ENCODE data around the gene FAH.
"Not testable (repeated sequence)": the region's sequence is repeated elsewhere in the genome, so short reads cannot be mapped to it uniquely, and the experiment has no call there.

FAH gene

DNA sequence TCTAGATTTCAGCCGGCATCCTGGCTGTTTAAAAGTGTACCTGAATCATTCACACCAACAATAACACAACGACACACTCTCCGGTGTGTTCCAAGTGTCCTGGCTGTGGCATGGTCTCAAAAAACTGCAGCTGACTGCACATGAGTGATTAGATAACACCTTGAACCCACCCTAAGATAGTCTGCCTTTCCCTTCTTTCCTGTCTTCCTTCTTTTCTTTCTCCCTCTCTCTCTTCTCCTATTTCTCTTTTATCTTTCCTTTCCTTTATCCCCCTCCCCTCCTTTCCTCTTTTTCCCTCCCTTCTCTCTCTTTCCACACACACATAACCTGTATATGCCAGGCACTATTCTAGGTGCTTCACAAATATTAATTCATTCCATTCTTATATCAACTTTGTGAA lies 1.2 kb upstream of the FAH start:
- DNase-seq (ENCODE audit: low read depth), result no peak

DNA sequence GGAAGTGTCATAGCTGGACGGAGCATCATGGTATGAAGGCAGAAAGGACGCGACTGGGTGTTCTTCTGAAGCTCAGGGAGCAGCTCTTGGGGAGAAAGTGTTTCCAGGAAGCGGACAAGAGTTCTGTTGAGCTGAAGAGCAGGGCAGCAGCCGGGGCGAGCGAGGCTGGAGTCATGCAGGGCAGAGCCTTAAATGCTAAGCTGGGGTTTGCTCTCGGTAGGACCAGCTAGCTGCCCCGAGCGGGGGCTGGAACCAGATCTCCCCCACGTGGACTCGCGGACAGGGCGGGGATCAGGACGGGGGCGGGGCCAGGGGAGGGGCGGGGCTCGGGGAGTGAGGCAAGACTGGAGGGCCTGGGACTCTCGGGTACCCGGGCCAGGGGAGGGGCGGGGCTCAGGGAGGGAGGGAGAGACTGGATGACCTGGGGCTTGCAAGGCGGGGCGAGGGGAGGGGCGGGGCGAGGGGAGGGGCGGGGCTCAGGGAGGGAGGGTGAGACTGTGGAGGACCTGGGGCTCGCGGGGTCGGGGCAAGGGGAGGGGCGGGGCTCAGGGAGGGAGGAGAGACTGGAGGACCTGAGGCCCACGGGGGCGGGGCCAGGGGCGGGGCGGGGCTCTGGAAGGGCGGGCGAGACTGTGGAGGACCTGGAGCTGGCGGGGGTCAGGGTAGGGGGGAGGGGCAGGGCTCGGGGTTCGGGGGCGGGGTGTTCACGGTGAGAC lies 461 bp upstream of the FAH start:
- DNase-seq (ENCODE audit: low read depth), result peak; percentile 86

DNA sequence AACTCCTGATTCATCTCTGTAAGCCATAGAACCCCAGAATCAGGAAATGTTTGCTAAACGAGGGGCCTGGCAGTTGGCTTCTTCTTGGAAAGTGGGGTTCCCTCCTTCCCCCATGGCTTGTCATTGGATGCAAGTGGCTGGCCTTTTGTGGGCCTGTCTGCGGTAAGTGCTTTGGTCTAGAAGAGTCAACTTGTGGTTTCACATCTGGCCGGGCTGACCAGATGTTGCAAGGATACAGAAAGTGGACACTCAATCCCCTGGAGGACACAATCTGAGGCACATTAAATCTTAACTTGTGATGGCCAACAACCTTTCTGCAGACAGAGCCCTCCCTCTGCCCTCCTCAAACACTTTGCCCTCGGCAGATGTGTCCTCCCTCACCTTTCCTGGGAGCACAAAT lies 1.1 kb downstream of the FAH start:
- DNase-seq (ENCODE audit: low read depth), result no peak

DNA sequence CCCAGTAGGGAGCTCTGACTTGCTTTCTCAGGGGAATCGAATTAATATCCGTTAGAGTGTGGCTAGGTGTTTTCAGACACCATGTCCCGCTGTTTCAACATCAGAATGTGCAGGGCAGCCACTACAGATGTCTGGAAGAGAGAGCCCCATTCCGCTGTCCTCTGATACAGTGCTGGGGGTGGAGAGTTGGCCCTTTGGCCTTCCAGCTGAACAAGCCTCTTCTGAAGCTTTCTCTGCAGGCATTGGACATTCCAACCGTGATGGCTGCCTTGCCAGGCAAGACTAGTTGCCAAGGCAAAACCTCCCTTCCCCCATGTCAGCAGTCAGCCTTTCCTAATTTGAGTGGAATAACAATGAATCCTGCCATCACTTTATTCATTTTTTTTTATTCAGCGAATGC lies 1.5 kb downstream of the FAH start:
- DNase-seq (ENCODE audit: low read depth), result no peak

DNA sequence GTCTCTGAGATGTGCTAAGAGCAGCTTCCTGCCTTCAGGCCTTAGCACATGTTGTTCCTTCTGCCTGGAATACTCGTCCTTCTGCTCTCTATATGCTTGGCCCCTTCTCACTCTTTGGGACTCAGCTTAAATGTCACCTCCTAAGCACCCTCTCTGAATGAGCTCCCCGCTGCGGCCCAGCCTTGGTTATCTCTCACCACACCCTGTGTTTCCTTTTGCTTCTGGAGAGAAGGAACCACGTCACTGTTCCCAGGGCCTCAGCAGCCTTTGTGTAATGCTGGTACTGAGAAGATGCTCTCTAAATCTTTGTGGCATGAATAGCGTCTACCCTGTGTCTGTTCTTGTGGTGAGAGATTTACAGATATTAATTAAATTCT lies 2.2 kb downstream of the FAH start:
- no peak for DNase-seq (ENCODE audit: low read depth)

DNA sequence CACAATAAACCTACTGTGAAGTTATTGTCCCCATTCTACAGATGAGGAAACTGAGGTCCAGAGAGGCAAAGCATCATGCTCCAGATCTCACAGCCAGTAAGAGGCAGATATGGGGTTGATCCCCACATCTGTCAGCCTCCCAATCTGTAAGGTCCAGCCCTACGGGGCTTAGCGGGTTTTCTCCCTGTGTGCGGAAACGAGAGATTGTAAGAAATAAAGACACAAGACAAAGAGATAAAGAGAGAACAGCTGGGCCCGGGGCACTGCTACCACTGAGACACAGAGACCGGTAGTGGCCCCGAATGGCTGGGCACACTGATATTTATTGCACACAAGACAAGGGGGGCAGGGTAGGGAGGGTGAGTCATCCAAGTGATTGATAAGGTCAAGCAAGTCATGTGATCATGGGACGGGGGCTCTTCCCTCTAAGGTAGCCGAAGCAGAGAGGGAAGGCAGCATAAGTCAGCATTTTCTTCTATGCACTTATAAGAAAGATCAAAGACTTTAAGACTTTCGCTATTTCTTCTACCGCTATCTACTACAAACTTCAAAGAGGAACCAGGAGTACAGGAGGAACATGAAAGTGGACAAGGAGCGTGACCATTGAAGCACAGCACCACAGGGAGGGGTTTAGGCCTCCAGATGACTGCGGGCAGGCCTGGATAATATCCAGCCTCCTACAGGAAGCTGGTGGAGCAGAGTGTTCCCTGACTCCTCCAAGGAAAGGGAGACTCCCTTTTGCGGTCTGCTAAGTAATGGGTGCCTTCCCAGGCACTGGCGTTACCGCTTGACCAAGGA lies 2.8 kb downstream of the FAH start:
- not testable (repeated sequence) for DNase-seq (ENCODE audit: low read depth)

DNA sequence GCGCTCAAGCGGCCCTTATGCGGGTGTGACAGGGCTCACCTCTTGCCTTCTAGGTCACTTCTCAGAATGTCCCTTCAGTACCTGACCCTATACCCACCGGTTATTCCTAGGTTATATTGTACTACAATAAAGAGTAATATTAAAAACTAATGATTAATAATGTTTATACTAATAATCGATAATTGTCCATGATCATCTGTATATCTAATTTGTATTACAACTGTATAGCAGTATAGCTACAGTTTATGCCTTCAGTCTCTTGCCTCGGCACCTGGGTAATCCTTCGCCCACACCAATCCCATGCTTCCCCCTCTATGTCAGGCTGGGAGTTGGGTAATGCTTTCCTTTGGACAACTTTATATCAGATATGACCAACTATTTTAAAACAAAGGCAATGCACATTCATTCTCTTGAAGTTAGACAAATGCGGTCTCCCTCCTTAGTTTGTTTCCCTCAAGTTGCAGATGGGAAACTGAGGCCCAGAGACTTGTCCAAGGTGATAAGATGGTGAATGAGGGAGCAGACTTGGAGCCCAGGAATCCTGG lies 3.4 kb downstream of the FAH start:
- DNase-seq (ENCODE audit: low read depth), result no peak

DNA sequence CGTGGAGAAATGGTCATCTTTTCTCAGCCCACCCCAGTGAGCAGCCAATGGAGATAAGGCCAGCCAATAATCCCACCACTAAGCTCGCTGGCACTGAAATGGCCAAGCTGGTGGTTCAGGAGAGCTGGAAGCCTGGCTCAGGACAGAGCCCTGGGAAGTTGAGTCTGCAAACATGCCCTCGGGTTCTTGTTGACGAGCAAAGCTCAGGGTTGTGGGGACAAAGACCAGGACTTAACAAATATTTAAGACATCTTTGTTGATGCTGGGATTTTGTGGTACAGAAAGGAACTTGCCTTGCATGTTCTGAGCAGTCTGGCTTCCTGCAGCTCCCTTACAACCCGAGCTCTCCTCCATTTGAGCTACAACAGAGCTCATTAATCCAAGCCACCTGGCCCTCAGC lies 4.4 kb downstream of the FAH start:
- DNase-seq (ENCODE audit: low read depth), result no peak

DNA sequence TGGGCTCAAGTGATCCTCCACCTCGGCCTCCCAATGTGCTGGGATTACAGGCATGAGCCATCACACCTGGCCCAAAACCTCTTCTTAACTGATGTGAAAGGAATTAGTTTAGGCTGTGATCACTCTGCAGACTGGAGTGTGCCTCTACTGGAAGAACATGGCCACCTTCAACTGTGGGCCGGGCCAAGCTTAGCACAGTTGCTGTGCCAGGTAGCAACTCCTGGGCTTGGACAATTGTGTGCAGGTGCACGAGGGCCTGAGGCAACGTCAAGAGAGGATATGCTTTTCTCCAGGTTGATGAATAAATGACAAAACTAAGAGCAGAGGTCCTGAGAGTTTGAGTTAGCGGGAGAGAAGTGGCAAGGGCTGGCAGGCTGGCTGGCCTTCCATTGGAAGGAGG lies 6.5 kb downstream of the FAH start:
- no peak for DNase-seq (ENCODE audit: low read depth)

DNA sequence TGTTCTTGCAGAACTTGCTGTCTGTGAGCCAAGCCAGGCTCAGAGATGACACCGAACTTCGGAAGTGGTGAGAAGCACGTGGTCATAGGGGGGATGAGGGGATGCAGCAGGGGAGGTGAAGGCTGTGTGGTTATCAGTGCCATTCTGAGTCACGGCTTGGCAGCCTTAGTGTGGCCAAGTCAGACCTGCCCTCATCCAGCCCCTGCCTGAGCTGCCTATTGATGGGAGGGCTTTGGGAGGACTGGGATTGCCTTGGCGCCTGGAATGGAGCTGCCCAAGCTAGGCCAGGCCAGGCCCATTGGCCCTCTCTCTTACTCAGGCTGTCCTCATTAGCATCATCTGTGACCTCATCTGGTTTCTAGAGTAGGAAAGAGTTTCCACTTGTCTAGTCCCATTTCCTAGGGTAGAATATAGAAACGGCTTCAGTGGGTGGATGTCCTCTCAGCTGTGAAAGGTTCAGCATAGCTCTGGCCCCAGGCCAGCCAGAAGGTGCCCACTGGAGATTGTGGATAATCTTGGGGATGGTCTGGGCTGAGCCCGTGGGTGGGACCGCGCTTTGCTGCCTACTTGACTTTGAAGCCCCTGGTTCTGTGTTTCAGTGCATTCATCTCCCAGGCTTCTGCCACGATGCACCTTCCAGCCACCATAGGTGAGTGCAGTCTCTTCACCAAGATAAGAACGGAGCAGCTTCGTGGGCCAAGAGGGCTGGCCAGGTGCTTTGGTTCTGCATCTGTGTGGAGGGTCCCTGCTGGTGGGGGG lies 7.2 kb downstream of the FAH start:
- DNase-seq (ENCODE audit: low read depth), result no peak

DNA sequence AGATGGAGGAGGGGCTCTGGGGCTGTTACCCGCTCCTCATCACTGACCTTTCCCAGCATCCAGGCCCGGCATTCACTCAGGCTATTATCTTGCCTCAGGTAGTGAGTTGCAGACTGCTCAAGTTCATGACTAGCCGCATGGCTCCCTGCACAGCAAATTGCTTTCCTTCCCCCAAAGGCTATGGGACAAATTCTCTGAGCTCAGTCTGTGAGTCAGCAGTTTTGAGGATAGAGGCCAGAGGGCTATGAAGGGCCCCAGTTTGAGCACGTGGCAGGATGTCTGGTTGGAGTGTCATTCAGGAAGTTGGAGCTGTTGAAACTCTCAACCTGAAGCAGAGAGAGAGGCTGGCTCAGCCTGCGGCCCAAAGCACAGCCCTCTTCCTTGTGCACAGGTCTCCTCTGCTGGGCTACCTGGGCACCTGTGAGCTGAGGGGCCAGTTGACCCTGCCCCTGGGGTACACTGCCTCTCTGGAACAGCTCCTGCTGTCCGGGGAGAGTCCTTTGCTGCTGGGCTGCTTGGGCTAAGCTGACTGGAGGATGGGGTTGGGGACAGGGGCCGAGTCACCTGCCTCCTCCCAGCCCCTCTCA lies 7.9 kb downstream of the FAH start:
- DNase-seq (ENCODE audit: low read depth), result no peak

DNA sequence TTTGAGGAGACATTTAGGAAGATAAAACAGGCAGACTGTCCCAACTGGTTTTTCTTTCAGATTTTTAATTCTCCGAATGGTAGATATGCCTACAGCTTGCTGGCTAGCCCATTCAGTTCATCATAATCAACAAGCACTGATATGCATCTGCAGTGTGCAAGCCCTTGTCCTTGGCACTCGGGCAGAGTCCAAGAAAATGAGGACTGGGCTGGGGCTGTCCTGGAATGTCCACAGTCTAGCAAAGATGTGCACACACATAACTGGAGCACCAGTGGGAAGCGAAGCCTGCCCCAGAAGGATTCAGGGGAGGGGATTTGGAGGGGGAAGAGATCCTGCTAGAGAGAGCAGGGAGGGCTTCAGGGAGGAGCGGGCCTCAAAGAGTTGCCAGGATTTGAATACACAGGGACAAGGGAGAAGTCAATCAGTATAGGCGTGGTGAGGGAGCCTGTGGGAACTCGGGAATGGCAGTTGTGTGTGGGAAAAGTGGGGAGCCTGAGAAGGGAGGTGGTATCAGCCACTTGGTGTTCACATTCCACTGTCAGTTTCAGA lies 8.7 kb downstream of the FAH start:
- DNase-seq (ENCODE audit: low read depth), result no peak

DNA sequence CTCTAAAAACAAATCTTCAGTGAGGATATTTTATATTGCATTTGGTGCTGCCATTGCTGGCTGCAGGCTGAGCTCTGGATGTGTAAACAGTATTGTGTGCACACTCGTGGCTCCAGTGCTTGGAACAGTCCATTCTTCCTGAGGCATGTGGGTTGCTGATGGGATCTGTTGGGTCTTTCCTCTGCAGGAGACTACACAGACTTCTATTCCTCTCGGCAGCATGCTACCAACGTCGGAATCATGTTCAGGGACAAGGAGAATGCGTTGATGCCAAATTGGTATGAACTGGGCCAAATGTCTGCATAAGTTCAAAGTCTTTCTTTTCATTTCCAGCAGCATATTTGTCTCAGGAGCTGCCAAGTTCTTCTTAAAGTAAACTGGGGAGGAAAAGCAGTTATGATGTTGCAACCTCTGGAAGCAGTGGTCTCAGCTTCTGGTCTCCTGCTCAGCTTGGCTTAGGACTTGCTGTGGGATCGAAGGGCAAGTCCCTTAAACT lies 9.3 kb downstream of the FAH start:
- DNase-seq (ENCODE audit: low read depth), result no peak

DNA sequence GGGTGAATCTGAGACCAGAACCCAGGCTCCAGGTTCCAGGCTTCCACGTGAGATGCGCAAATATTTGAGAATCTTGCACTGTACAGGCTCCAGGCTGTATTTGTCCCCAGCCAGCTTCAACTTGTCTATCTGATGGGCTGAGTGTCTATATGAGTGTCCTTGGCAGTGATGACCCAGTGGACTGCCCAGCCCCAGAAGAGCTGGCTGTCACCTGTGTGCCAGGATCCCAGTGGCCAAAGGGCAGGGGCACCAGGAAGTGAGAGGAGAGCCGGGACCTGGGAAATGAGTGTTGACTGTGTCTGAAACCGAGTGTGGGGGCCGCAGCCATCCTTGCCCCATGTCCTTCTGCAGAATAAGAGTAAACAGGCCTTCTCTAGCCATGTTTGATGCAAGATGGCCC lies 10.4 kb downstream of the FAH start:
- DNase-seq (ENCODE audit: low read depth), result no peak

DNA sequence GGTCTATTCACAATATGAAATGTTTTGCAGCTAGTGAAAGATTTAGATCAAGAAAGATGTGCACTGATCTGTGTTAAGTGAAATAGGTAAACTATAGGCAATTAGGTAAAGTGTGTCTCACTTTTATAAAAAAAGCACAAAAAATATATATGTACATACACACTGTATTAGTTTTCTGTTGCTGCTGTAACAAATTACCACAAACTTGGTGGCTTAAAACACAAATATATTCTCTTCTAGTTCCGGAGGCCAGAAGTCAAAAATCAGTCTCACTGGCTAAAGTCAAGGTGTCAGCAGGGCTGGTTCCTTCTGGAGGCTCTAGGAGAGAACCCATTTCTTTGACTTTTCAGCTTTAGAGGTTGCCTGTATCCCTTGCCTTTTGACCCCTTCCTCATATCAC lies 11.1 kb downstream of the FAH start:
- no peak for DNase-seq (ENCODE audit: low read depth)

DNA sequence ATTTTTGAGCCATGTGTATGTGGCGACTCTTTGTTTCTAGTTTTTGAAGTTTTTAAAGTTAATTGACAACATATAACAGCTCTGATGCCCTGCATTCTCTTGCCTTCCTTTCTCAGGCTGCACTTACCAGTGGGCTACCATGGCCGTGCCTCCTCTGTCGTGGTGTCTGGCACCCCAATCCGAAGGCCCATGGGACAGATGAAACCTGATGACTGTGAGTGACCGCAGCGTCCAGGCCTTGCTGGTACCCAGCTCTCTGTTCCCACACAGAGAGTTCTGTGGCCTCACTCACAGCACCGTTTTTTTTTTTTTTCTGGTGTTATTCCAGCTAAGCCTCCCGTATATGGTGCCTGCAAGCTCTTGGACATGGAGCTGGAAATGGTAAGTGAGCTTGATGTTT lies 15.1 kb downstream of the FAH start:
- DNase-seq (ENCODE audit: low read depth), result no peak

DNA sequence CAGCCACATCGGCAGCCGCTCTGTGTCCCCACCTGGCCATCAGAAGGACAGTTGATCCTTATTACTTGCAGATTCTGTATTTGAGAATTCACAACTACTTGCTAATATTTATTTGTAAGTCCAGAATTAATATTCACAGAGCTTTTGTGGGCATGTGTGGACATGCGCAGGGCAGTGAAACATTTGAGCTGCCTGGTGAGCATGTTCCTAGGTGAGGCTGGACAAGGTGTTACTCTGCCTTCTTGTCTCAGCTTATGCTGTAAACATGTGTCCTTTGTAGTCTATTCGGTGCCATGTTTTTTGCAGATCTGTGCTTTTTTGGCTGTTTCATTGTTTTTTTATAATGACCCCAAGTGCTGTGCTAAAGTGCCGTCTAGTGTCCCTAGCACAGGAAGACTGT lies 15.6 kb downstream of the FAH start:
- DNase-seq (ENCODE audit: low read depth), result no peak

DNA sequence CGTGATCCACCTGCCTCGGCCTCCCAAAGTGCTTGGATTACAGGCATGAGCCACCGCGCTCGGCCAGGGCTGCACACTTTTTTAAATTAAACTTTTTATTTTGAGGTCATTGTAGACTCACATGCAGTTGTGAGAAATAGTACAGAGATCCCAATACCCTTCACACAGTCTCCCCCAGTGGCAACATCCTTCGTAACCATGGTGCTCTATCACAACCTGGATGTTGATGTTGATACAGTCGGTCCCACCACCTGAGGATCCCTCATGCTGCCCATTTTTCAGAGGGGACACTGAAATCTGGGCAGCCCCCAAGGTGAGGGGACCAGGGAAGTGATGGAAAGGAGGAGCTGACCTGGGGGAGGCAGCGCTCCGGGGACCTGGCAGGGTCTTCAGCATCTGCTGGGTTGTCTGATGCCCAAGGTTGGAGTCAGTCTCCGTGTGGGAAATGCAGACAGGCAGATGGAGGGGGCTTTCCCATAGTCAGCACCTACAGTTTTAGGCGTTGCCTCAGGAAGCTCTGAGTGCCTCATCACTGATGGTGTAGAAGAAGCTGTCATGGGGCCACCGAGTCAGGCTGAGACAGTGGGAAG lies 17.1 kb downstream of the FAH start:
- DNase-seq (ENCODE audit: low read depth), result no peak

DNA sequence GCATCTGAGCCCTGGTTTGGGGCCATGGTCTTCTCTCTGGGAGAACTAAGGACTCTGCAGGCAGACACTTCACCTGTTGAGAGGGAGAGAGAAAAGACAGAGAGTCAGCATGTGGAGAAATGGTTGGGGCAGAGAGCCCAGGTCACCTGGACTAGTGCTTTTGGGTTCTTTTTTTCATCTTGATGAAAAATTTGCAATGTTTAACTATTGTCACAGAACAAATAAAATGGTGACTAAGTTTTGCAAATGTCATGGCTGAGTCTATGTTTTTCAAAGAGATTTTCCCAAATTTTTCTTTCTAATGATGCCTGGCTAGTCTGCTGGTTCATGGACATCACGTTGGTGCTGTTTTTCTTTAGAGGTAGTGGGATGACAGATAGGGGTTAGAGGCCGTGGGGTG lies 17.8 kb downstream of the FAH start:
- no peak for DNase-seq (ENCODE audit: low read depth)

DNA sequence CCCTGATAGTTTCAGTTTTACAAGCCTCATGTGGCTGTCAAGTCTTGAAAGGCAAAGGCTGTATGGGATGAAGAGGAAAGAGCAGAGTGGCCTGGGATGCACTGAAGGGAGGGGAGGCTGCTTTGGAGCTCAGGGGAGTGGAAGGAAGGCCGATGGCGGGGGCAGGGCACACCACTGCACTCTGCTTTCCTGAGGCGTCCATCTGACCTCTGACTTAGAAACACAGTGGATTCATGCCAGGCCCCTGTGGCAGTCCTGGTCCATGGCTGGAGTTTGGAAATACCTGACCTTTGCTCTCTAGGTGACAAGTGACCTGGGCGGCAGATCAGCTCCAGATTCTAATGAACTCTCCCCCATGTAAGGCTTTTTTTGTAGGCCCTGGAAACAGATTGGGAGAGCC lies 19.0 kb downstream of the FAH start:
- no peak for DNase-seq (ENCODE audit: low read depth)

DNA sequence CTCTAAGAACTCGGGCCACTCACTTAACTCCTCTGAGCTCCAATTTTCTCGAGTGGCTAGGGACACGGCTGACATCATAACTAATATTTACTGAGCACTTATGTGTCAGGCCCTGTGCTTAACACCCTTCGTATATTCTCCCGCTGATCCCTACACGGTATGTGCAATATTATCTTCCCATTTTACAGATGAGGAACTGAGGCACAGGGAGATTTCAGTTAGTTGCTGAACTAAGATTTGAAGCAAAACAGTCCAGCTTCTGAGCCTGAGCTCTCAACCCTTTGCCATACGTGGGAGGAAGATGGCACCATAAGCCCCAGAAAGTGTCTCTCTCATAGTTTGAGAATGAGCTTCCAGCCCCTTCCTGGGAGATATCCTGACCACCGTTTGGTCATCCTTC lies 19.6 kb downstream of the FAH start:
- DNase-seq (ENCODE audit: low read depth), result no peak

Data from T follicular helper cell (primary cell).